Kidney epithelial cell (primary cell): Measurements from ENCODE around the gene DNAL1. TPM values are rescaled to one million over a fixed set of nuclear protein-coding genes. Genes with fewer than 3 reads are reported as not detected.

ENCODE experiments used
- DNase-seq: peaks from one replicate; pipeline ENCODE4 v3.0.0-alpha.2; 2010; ENCODE audit warnings: low read depth
- H3K27me3 ChIP-seq: 2 replicates; pipeline ENCODE4 v1.6.0; 2011; ENCODE audit warnings: low read length; ENCODE audit not compliant: control insufficient read depth, insufficient read depth
- H3K36me3 ChIP-seq: 2 replicates; pipeline ENCODE4 v1.5.1; 2011; ENCODE audit warnings: low read length; ENCODE audit not compliant: control insufficient read depth, insufficient read depth
- H3K4me3 ChIP-seq: 2 replicates; pipeline ENCODE4 v1.5.1; 2011; ENCODE audit warnings: low read depth, mild to moderate bottlenecking, control low read depth, low read length
- total RNA-seq: library from RNA; depleted of rRNA; stranded (reverse); fragments of >200 nt; gene quantifications from 2 replicates; pipeline ENCODE4 v1.2.3, GENCODE V29; 2015
- TF ChIP-seq, protein P1 (sequence below): IDR thresholded peaks from 2 replicates; pipeline ENCODE4 v1.5.1; 2011; ENCODE audit warnings: mild to moderate bottlenecking, moderate library complexity, low read length, control low read depth, inconsistent platforms; ENCODE audit not compliant: insufficient read depth, poor library complexity, severe bottlenecking

The DNAL1 gene
- total RNA-seq, 1 donor from 2014 or later = 19.3 TPM

DNA sequence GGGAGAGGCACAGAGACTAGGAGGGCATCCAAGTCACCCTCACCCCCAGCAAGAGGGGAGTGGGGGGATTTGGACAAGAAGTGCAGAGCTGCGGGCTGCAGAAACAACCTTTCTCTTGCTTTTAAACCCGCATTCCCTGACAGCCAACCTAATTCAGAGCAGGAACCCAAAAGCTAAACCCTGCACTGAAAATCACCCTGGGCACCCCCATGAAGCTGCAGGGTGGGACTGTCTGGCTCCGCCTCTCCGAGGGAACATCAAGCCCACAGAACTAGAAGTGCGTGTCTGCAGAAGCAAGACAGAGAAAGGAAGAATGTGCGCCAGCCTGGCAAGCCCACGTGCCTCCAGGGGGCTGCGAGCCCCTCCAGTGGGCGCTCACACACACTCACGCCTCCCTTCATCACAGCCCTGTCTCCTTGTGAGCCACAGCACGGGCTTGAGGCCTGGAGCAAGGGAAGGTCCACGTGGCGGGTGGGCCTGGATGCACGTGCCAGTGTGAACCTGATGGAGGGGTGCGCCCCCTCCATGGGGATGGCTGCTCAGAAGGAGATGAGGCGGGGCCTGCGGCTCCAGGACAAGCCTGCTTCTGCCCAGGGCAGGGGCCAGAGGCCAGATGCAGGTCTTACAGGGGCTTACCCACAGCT is 97.2 kb downstream of the DNAL1 start:
- Histone ChIP-seq H3K4me3 (no peak overlapping the region), H3K36me3 (peaks cover 2% of the 10 kb centered on the region), H3K27me3 (no peaks in the 10 kb centered on the region)
- TF ChIP-seq, protein P1, sequence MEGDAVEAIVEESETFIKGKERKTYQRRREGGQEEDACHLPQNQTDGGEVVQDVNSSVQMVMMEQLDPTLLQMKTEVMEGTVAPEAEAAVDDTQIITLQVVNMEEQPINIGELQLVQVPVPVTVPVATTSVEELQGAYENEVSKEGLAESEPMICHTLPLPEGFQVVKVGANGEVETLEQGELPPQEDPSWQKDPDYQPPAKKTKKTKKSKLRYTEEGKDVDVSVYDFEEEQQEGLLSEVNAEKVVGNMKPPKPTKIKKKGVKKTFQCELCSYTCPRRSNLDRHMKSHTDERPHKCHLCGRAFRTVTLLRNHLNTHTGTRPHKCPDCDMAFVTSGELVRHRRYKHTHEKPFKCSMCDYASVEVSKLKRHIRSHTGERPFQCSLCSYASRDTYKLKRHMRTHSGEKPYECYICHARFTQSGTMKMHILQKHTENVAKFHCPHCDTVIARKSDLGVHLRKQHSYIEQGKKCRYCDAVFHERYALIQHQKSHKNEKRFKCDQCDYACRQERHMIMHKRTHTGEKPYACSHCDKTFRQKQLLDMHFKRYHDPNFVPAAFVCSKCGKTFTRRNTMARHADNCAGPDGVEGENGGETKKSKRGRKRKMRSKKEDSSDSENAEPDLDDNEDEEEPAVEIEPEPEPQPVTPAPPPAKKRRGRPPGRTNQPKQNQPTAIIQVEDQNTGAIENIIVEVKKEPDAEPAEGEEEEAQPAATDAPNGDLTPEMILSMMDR = no peak
- DNase-seq = no peak

DNA sequence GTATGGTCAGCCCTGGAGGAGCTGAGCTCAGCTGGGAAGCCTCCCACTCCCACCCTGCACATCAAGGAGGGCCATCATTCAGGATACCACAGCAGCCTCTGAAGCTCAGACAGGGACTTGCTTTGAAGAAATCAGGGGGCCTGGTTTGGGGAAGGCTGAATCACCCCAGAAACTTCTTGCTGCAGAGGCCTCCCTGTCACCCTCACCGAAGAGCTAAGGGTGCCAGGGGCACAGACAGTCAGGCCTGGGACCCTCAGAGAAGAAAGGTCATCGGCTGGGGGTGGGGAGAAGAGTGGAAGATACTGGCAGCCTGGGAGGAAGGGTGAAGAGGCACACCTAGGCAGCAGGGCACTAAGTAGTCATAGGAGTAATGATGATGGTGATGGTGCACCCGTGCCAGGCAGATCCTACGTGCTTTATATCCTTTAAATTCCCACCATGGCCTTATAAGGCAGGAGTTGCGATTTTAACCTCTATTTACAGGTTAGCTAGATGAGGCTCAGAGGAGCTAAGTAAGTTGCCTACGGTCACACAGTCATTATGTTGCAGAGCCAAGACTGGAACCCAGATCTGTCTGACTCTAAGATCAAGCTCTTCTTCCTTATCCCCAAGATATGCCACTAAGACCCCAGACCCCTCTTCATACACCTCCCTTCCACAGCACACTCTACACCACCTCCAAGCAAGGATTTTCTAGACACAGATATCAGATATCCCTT is 97.9 kb downstream of the DNAL1 start:
- peaks cover 1% of the 10 kb centered on the region for H3K36me3 ChIP-seq
- no peak overlapping the region for H3K4me3 ChIP-seq
- TF ChIP-seq, protein P1 = no peak
- no peaks in the 10 kb centered on the region for H3K27me3 ChIP-seq
- no peak for DNase-seq

DNA sequence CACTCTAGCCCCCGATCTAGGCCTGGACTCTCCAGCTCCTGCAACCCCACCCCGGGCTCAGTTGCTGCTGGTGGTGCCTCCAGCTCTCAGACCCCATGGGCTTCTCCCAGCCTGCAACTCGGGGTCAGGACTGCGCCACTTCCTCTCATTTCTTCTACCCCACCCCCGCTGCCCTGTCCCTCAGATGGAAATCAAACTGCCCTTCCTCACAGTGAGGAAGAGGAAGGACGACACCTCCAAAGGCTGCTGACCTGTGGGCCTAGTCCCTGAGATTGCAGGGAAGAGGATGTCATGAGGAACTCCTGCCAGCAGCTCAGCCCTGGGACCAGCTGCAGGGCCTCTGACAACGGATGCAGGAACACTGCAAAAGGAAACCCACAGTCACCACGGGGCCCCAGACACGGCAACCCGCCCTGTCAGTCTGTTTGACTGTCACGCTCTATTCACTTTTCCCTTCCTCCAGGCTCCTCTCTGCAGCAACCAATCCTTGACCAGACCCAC is 98.7 kb downstream of the DNAL1 start:
- no peak overlapping the region for H3K4me3 ChIP-seq
- TF ChIP-seq, protein P1 = no peak
- DNase-seq = no peak

DNA sequence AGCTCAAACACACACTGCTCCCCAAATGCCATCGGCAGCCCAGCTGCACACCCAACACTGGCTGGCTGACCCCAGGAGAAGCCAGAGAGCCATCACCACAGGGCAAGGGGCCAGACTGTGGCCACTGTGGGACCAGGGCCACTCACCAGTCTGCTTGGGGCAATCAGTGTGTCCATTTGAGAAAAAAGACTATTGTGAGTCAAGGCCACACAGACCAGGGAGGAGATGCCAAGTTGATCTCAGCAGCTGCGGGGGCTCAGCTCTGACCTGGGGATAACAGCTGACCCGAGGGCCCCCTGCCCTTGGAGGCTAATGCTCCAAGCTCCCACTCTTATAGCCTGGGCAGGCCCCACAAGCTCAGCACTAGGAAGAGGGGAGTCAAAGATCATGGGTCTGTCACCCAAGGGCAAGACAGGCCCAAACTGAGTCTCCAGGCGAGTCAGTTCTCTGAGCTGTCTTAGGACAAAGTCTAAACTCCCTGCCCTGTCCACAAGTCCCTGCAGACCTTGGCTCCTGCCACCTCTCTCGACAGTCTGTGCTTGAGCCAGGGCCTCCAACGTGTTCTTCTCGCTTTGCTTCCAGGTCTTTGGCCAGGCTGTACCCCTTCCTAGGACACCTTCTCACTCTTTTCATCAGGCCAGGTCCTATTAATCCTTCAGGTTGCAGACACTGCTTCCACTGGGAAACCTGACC is 99.5 kb downstream of the DNAL1 start:
- Histone ChIP-seq H3K36me3 (no peaks in the 10 kb centered on the region), H3K27me3 (no peaks in the 10 kb centered on the region), H3K4me3 (no peak overlapping the region)
- TF ChIP-seq, protein P1 = no peak
- no peak for DNase-seq

More for the DNA sequence above, 98.7 kb downstream of the DNAL1 start:
- Histone ChIP-seq H3K36me3 (peaks cover under 1% of the 10 kb centered on the region), H3K27me3 (no peaks in the 10 kb centered on the region)

DNA sequence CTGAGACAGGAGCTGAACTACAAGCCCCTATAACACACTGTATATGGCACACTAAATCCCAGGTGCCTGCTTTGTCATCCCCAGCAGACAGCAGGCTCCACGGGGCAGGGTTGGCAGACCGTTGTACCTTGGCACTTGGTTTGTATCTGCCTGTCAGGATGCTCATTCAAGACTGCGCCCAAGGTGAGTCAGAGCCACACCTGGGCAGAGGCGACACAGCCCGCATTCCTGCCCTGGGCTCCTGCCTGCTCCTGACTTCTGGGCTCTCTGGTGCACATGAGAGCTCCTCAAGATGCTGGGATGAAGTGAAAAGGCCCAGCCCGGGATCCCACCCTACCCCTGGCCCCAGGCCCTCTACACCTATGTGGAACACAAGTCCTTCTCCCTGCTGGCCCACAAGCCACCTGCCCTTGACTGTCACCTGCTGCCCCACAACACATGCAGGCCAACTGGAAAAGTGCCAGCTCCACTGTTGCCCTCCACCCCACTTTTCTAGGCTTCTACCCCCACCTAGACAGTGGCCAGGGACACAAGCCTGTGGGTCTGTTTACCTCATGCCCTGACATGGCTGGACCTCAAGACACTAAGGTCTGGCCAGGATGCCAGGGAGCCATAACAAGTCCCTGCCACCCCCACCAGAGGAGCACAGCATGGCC is 100.2 kb downstream of the DNAL1 start:
- no peak overlapping the region for H3K4me3 ChIP-seq
- no peaks in the 10 kb centered on the region for H3K36me3 ChIP-seq
- DNase-seq = no peak
- TF ChIP-seq, protein P1 = no peak
- no peaks in the 10 kb centered on the region for H3K27me3 ChIP-seq
